Activated CD8-positive, alpha-beta T cell treated with anti-CD3 and anti-CD28 coated beads for 36 hours (primary cell): ENCODE data around the gene UNC13A. TPM values are rescaled to one million over a fixed set of nuclear protein-coding genes. Genes with fewer than 3 reads are reported as not detected.

Source experiments
- ATAC-seq: fragments of 200-7000 bp; cut with Tn5 transposase; one replicate; pipeline ENCODE4 v1.10.0; 2021; ENCODE audit warnings: mild to moderate bottlenecking, moderate library complexity
- CTCF ChIA-PET: fragments of 350-600 bp; sonication (Branson Sonifier 250); formaldehyde crosslinking; loops from one replicate; lab custom pipeline; 2021; ENCODE audit warnings: antibody characterized with exemption; lab: Charles Lee
- POLR2A ChIA-PET: fragments of 350-600 bp; sonication (Branson Sonifier 250); formaldehyde crosslinking; loops from one replicate; lab custom pipeline; 2021; ENCODE audit warnings: antibody characterized with exemption; lab: Charles Lee
- DNase-seq: peaks from one replicate; pipeline ENCODE4 v3.0.0-alpha.2; 2020
- H3K27ac Mint-ChIP-seq: one replicate; pipeline ENCODE4 v1.8.0; 2021; ENCODE audit warnings: mild to moderate bottlenecking, mixed read lengths
- H3K27me3 Mint-ChIP-seq: one replicate; pipeline ENCODE4 v1.8.0; 2021; ENCODE audit warnings: mixed read lengths
- H3K36me3 Mint-ChIP-seq: one replicate; pipeline ENCODE4 v1.8.0; 2021; ENCODE audit warnings: low read depth, mixed read lengths
- H3K4me1 Mint-ChIP-seq: one replicate; pipeline ENCODE4 v1.8.0; 2021; ENCODE audit warnings: low read depth, mixed read lengths
- H3K4me3 Mint-ChIP-seq: one replicate; pipeline ENCODE4 v1.8.0; 2021; ENCODE audit warnings: mild to moderate bottlenecking, moderate library complexity, mixed read lengths
- H3K9me3 Mint-ChIP-seq: one replicate; pipeline ENCODE4 v1.8.0; 2021; ENCODE audit warnings: mixed read lengths
- CTCF ChIP-seq: fragments of 200-600 bp; IDR thresholded peaks from one replicate; pipeline ENCODE4 v1.8.0; 2022; ENCODE audit warnings: antibody characterized with exemption, mild to moderate bottlenecking
- intact Hi-C: fragments of 100-400 bp; cut with micrococcal nuclease; formaldehyde crosslinking; loops from one replicate; pipeline ENCODE4 v1.10.0; 2022
- total RNA-seq, 2 experiments: library from RNA; stranded (reverse); gene quantifications; one replicate each; pipeline ENCODE4 v1.2.3, GENCODE V29; 2021

The UNC13A gene
- total RNA-seq, 2 experiments from 2014 or later: not detected

- no peak overlapping the region for H3K27ac Mint-ChIP-seq
- CTCF ChIA-PET: no interaction called here
- no peaks in the 10 kb centered on the region for H3K4me1 Mint-ChIP-seq
- TF ChIP-seq CTCF: no peak
- POLR2A ChIA-PET: interaction anchor here (0.5 to 1.1 kb wide), 2 partner anchors 16 to 124 kb away, joined by 3 read pairs; no protein-coding TSS in a partner anchor
- ATAC-seq: no peak
- peaks cover 14% of the 10 kb centered on the region for H3K27me3 Mint-ChIP-seq
- no peaks in the 10 kb centered on the region for H3K36me3 Mint-ChIP-seq
- no peaks in the 10 kb centered on the region for H3K9me3 Mint-ChIP-seq
- intact Hi-C loops: no loop called here
- DNase-seq: no peak
- no peak overlapping the region for H3K4me3 Mint-ChIP-seq
Measured at GRCh38 chr19:17652627-17653026, 35.5 kb downstream of the UNC13A start.

GRCh38 chr19:17648786-17649185 lies 39.4 kb downstream of the UNC13A start:
- Mint-ChIP-seq H3K4me3 (no peak overlapping the region), H3K27me3 (peaks cover 5% of the 10 kb centered on the region), H3K27ac (no peak overlapping the region), H3K9me3 (no peaks in the 10 kb centered on the region), H3K36me3 (no peaks in the 10 kb centered on the region), H3K4me1 (no peaks in the 10 kb centered on the region)
- no peak for TF ChIP-seq CTCF
- ChIA-PET CTCF (no interaction called here), POLR2A (no interaction called here)
- ATAC-seq (no peak), DNase-seq (no peak)
- intact Hi-C loops: no loop called here

GRCh38 chr19:17648097-17648660 lies 40.0 kb downstream of the UNC13A start:
- DNase-seq (no peak), ATAC-seq (no peak)
- H3K27me3 Mint-ChIP-seq: peaks cover 5% of the 10 kb centered on the region
- H3K36me3 Mint-ChIP-seq: no peaks in the 10 kb centered on the region
- no peaks in the 10 kb centered on the region for H3K4me1 Mint-ChIP-seq
- CTCF ChIA-PET: no interaction called here
- no peak overlapping the region for H3K27ac Mint-ChIP-seq
- H3K9me3 Mint-ChIP-seq: no peaks in the 10 kb centered on the region
- no peak for TF ChIP-seq CTCF
- no peak overlapping the region for H3K4me3 Mint-ChIP-seq
- POLR2A ChIA-PET: no interaction called here
- intact Hi-C loops: no loop called here

- intact Hi-C loops: no loop called here
- Mint-ChIP-seq H3K4me3 (no peak overlapping the region), H3K4me1 (no peaks in the 10 kb centered on the region), H3K9me3 (no peaks in the 10 kb centered on the region), H3K27me3 (peaks cover 5% of the 10 kb centered on the region), H3K27ac (no peak overlapping the region), H3K36me3 (no peaks in the 10 kb centered on the region)
- no peak for ATAC-seq
- DNase-seq: no peak
- no peak for TF ChIP-seq CTCF
- ChIA-PET CTCF (interaction anchor here (0.9 kb wide), 1 partner anchor 32 kb away, joined by 3 read pairs; no protein-coding TSS in a partner anchor), POLR2A (no interaction called here)
Measured at GRCh38 chr19:17647071-17648020, 40.8 kb downstream of the UNC13A start.

- ATAC-seq: no peak
- peaks cover 5% of the 10 kb centered on the region for H3K27me3 Mint-ChIP-seq
- H3K4me1 Mint-ChIP-seq: no peaks in the 10 kb centered on the region
- H3K36me3 Mint-ChIP-seq: no peaks in the 10 kb centered on the region
- DNase-seq: peak; percentile 45
- no peaks in the 10 kb centered on the region for H3K9me3 Mint-ChIP-seq
- ChIA-PET CTCF (interaction anchor here (0.9 kb wide), 1 partner anchor 33 kb away, joined by 3 read pairs; no protein-coding TSS in a partner anchor), POLR2A (no interaction called here)
- peak; percentile 40 for TF ChIP-seq CTCF
- H3K4me3 Mint-ChIP-seq: no peak overlapping the region
- no peak overlapping the region for H3K27ac Mint-ChIP-seq
- intact Hi-C loops: no loop called here
Measured at GRCh38 chr19:17646441-17646840, 41.7 kb downstream of the UNC13A start.
